Duodenal mucosa (tissue), 2 donors: ENCODE data around the gene PITRM1.

Source experiments
- H3K27ac ChIP-seq: one replicate; pipeline ENCODE4 v1.7.0; 2013; ENCODE audit warnings: low read depth, low read length
- H3K27me3 ChIP-seq, 2 donors: one replicate each; pipeline ENCODE4 v1.7.0; 2013; ENCODE audit warnings: low read length in 2 of 2, control low read depth in 1 of 2; ENCODE audit not compliant: insufficient read depth in 2 of 2, control insufficient read depth in 1 of 2
- H3K36me3 ChIP-seq, 2 donors: one replicate each; pipeline ENCODE4 v1.7.0; 2013; ENCODE audit warnings: low read length in 2 of 2, control low read depth in 1 of 2; ENCODE audit not compliant: insufficient read depth in 2 of 2, control insufficient read depth in 1 of 2
- H3K4me1 ChIP-seq, 2 donors: one replicate each; pipeline ENCODE4 v1.7.0; 2013; ENCODE audit warnings: low read length in 2 of 2, control low read depth in 1 of 2; ENCODE audit not compliant: insufficient read depth in 2 of 2, control insufficient read depth in 1 of 2
- H3K4me3 ChIP-seq, 2 donors: one replicate each; pipeline ENCODE4 v1.7.0; 2013; ENCODE audit warnings: low read length in 2 of 2, low read depth in 1 of 2
- H3K9ac ChIP-seq, 2 donors: one replicate each; pipeline ENCODE4 v1.7.0; 2013; ENCODE audit warnings: low read length in 2 of 2, low read depth in 1 of 2
- H3K9me3 ChIP-seq, 2 donors: one replicate each; pipeline ENCODE4 v1.7.0; 2013; ENCODE audit warnings: low read length in 2 of 2, control low read depth in 1 of 2; ENCODE audit not compliant: control insufficient read depth in 1 of 2

The PITRM1 gene

GRCh38 chr10:3169271-3169670 lies 3.3 kb downstream of the PITRM1 start:
- Histone ChIP-seq H3K4me1 (peaks cover 4 to 7% of the 10 kb centered on the region in 2 donors), H3K9me3 (no peaks in the 10 kb centered on the region), H3K27me3 (no peaks in the 10 kb centered on the region), H3K36me3 (peaks cover 37 to 55% of the 10 kb centered on the region in 2 donors), H3K4me3 (no peak overlapping the region), H3K9ac (no peak overlapping the region), H3K27ac (no peak overlapping the region)

- Histone ChIP-seq H3K27me3 (no peaks in the 10 kb centered on the region), H3K4me3 (no peak overlapping the region), H3K9ac (no peak overlapping the region), H3K36me3 (peaks cover 45 to 70% of the 10 kb centered on the region in 2 donors), H3K27ac (no peak overlapping the region), H3K9me3 (no peaks in the 10 kb centered on the region), H3K4me1 (peaks cover 0 to 7% of the 10 kb centered on the region in 2 donors)
These were observed 4.8 kb downstream of the PITRM1 start for GRCh38 chr10:3167611-3168330.

- H3K9me3 ChIP-seq, result no peaks in the 10 kb centered on the region
- no peak overlapping the region for H3K4me3 ChIP-seq
- H3K9ac ChIP-seq, result no peak overlapping the region
- peaks cover 0 to 6% of the 10 kb centered on the region in 2 donors for H3K4me1 ChIP-seq
- H3K27me3 ChIP-seq, result no peaks in the 10 kb centered on the region
- H3K27ac ChIP-seq, result no peak overlapping the region
- peaks cover 51 to 75% of the 10 kb centered on the region in 2 donors for H3K36me3 ChIP-seq
These were observed 5.9 kb downstream of the PITRM1 start for GRCh38 chr10:3166496-3167290.

- H3K36me3 ChIP-seq, result peaks cover 51 to 86% of the 10 kb centered on the region in 2 donors
- H3K9ac ChIP-seq, result no peak overlapping the region
- H3K27ac ChIP-seq, result no peak overlapping the region
- no peaks in the 10 kb centered on the region for H3K9me3 ChIP-seq
- no peaks in the 10 kb centered on the region for H3K4me1 ChIP-seq
- H3K4me3 ChIP-seq, result no peak overlapping the region
- no peaks in the 10 kb centered on the region for H3K27me3 ChIP-seq
These were observed 7.4 kb downstream of the PITRM1 start for GRCh38 chr10:3165196-3165595.

GRCh38 chr10:3163879-3164278 lies 8.7 kb downstream of the PITRM1 start:
- H3K9ac ChIP-seq, result no peak overlapping the region
- H3K36me3 ChIP-seq, result peaks cover 56 to 87% of the 10 kb centered on the region in 2 donors
- H3K27ac ChIP-seq, result no peak overlapping the region
- no peak overlapping the region for H3K4me3 ChIP-seq
- no peaks in the 10 kb centered on the region for H3K27me3 ChIP-seq
- H3K9me3 ChIP-seq, result no peaks in the 10 kb centered on the region
- H3K4me1 ChIP-seq, result no peaks in the 10 kb centered on the region

- no peaks in the 10 kb centered on the region for H3K9me3 ChIP-seq
- H3K4me3 ChIP-seq, result no peak overlapping the region
- H3K36me3 ChIP-seq, result peaks cover 53 to 86% of the 10 kb centered on the region in 2 donors
- no peaks in the 10 kb centered on the region for H3K27me3 ChIP-seq
- no peak overlapping the region for H3K9ac ChIP-seq
- H3K4me1 ChIP-seq, result no peaks in the 10 kb centered on the region
- H3K27ac ChIP-seq, result no peak overlapping the region
These were observed 10.0 kb downstream of the PITRM1 start for GRCh38 chr10:3162533-3162932.

- Histone ChIP-seq H3K27me3 (no peaks in the 10 kb centered on the region), H3K4me1 (no peaks in the 10 kb centered on the region), H3K9ac (no peak overlapping the region), H3K4me3 (no peak overlapping the region), H3K9me3 (no peaks in the 10 kb centered on the region), H3K36me3 (peaks cover 39 to 81% of the 10 kb centered on the region in 2 donors), H3K27ac (no peak overlapping the region)
These were observed 13.4 kb downstream of the PITRM1 start for GRCh38 chr10:3159152-3159551.

GRCh38 chr10:3154666-3155065 lies 17.9 kb downstream of the PITRM1 start:
- Histone ChIP-seq H3K9ac (no peak overlapping the region), H3K27ac (no peak overlapping the region), H3K4me3 (no peak overlapping the region), H3K4me1 (no peaks in the 10 kb centered on the region), H3K9me3 (no peaks in the 10 kb centered on the region), H3K27me3 (no peaks in the 10 kb centered on the region), H3K36me3 (peaks cover 42 to 88% of the 10 kb centered on the region in 2 donors)

GRCh38 chr10:3152566-3152935 lies 20.0 kb downstream of the PITRM1 start:
- H3K27me3 ChIP-seq, result no peaks in the 10 kb centered on the region
- H3K9me3 ChIP-seq, result no peaks in the 10 kb centered on the region
- H3K4me3 ChIP-seq, result no peak overlapping the region
- no peak overlapping the region for H3K27ac ChIP-seq
- no peak overlapping the region for H3K9ac ChIP-seq
- H3K36me3 ChIP-seq, result peaks cover 48 to 89% of the 10 kb centered on the region in 2 donors
- H3K4me1 ChIP-seq, result no peaks in the 10 kb centered on the region

GRCh38 chr10:3151889-3152565 lies 20.6 kb downstream of the PITRM1 start:
- no peak overlapping the region for H3K27ac ChIP-seq
- H3K4me3 ChIP-seq, result no peak overlapping the region
- H3K4me1 ChIP-seq, result no peaks in the 10 kb centered on the region
- H3K27me3 ChIP-seq, result no peaks in the 10 kb centered on the region
- peaks cover 49 to 88% of the 10 kb centered on the region in 2 donors for H3K36me3 ChIP-seq
- no peak overlapping the region for H3K9ac ChIP-seq
- no peaks in the 10 kb centered on the region for H3K9me3 ChIP-seq
